Ovary (tissue), 9 donors: ENCODE data around the gene ANO6. TPM values are rescaled to one million over a fixed set of nuclear protein-coding genes. Genes with fewer than 3 reads are reported as not detected.

Experiments
- DNase-seq, 5 donors: peaks; one replicate each; pipeline ENCODE4 v3.0.0-alpha.2; 2019 to 2020
- H3K27ac ChIP-seq, 2 donors: fragments of 200-600 bp; one replicate each; pipeline versions ENCODE4 v1.5.1 to v1.8.0; 2019 to 2022
- H3K27me3 ChIP-seq: fragments of 200-600 bp; one replicate; pipeline ENCODE4 v1.8.0; 2022
- H3K36me3 ChIP-seq: fragments of 200-600 bp; sonication (generic); one replicate; pipeline ENCODE4 v1.5.1; 2019
- H3K4me1 ChIP-seq: one replicate; pipeline ENCODE4 v1.8.1; 2013; ENCODE audit warnings: mild to moderate bottlenecking, moderate library complexity; ENCODE audit not compliant: insufficient read depth
- H3K4me3 ChIP-seq: fragments of 200-600 bp; sonication (generic); one replicate; pipeline ENCODE4 v1.5.1; 2017
- H3K9me3 ChIP-seq, 2 donors: fragments of 200-600 bp in 1 of 2; sonication (generic) in 1 of 2; one replicate each; pipeline versions ENCODE4 v1.5.1 to v1.8.1; 2013 to 2019; ENCODE audit warnings: mild to moderate bottlenecking in 1 of 2, moderate library complexity in 1 of 2
- CTCF ChIP-seq, 3 donors: fragments of 450-650 bp in 2 of 3; fragments of 200-600 bp in 1 of 3; IDR thresholded peaks; one replicate each; pipeline versions ENCODE4 v1.5.1 to v1.8.0; 2016 to 2022; ENCODE audit warnings: antibody characterized with exemption in 3 of 3, mild to moderate bottlenecking in 1 of 3
- EP300 ChIP-seq: sonication (generic); formaldehyde crosslinking; IDR thresholded peaks from one replicate; pipeline ENCODE4 v1.6.1; 2017; ENCODE audit warnings: antibody characterized with exemption
- POLR2A ChIP-seq: fragments of 450-650 bp; IDR thresholded peaks from one replicate; pipeline ENCODE4 v1.6.1; 2017; ENCODE audit warnings: antibody characterized with exemption, mild to moderate bottlenecking, moderate library complexity
- WGBS, 3 donors: extraction: QIAGEN DNeasy Blood & Tissue Kit in 1 of 3; methylation state at CpG; one replicate each; pipeline versions ENCODE4 v1.1.5 to v1.1.7; 2013 to 2017; 5-methylcytosine and 5-hydroxymethylcytosine counted together
- intact Hi-C, 4 donors: fragments of 100-400 bp; cut with DNase I; formaldehyde crosslinking; loops; one replicate each; pipeline versions ENCODE4 v1.11.0 to v1.15.1; 2022 to 2023
- polyA plus RNA-seq, 2 donors: library from polyadenylated mRNA; stranded (reverse); fragments of 200-250 nt in 1 of 2; fragments of 350-450 nt in 1 of 2; fragmentation: Illumina TruSeq in 1 of 2; extraction: RNeasy Lipid Tissue Mini Kit (QIAGEN cat#74804) in 1 of 2; gene quantifications; one replicate each; pipeline ENCODE4 v1.2.3, GENCODE V29; 2013 to 2014
- total RNA-seq, 7 donors: library from RNA; depleted of rRNA in 2 of 7; stranded (reverse); fragments of >200 nt in 2 of 7; fragmentation: NEBNext Ultra II Directional in 3 of 7; extraction: Animal tissue kit (Norgen Biotek cat#: 25700) in 3 of 7; gene quantifications; one replicate each; pipeline versions ENCODE4 v1.1.0 to v1.2.4, GENCODE V29; 2016 to 2023
- donor health status: DM: no; HTN: no; CAD: no; lungs with moderate emphysema.
- donor health status: DM: no; HTN: no; CAD: no.
- donor health status: Bipolar disorder and iron deficiency.
- donor health status: DM: yes; HTN: yes; CAD: no.
- donor health status: DM: no; HTN: no; CAD: no.
- donor health status: DM: yes; HTN: yes; CAD: no.

ANO6 gene
- total and polyA plus RNA-seq, 9 donors, result 38.8 to 88.5 (median 63.2) TPM

GRCh38 chr12:45338272-45338671 lies 122.4 kb downstream of the ANO6 start:
- DNase-seq, result no peak
- H3K9me3 ChIP-seq, result no peaks in the 10 kb centered on the region
- no peak for TF ChIP-seq CTCF (IDR thresholded peaks at IDR 0.05)
- TF ChIP-seq POLR2A, result no peak
- TF ChIP-seq EP300, result no peak
- no peaks in the 10 kb centered on the region for H3K27me3 ChIP-seq
- peaks cover 3% of the 10 kb centered on the region for H3K4me1 ChIP-seq
- H3K4me3 ChIP-seq, result no peak overlapping the region
- WGBS, 3 donors, result 69 to 76% (median 71%) methylated on average over 1 of the region's 1 CpG
- intact Hi-C loops, result no loop called here
- no peaks in the 10 kb centered on the region for H3K36me3 ChIP-seq
- H3K27ac ChIP-seq, result no peak overlapping the region

- no peak for DNase-seq
- no peak for TF ChIP-seq EP300
- no peak for TF ChIP-seq CTCF (IDR thresholded peaks at IDR 0.05)
- no peak for TF ChIP-seq POLR2A
- H3K4me1 ChIP-seq, result peaks cover 3% of the 10 kb centered on the region
- intact Hi-C loops, result no loop called here
- no peak overlapping the region for H3K4me3 ChIP-seq
- no peaks in the 10 kb centered on the region for H3K36me3 ChIP-seq
- no peaks in the 10 kb centered on the region for H3K27me3 ChIP-seq
- H3K9me3 ChIP-seq, result no peaks in the 10 kb centered on the region
- no peak overlapping the region for H3K27ac ChIP-seq
Measured at GRCh38 chr12:45339035-45339434, 123.1 kb downstream of the ANO6 start.

- no peak overlapping the region for H3K27ac ChIP-seq
- no peak for TF ChIP-seq POLR2A
- intact Hi-C loops, result no loop called here
- peaks cover 3% of the 10 kb centered on the region for H3K4me1 ChIP-seq
- 63 to 92% (median 79%) methylated on average over 3 of the region's 3 CpGs for WGBS, 3 donors
- H3K9me3 ChIP-seq, result no peaks in the 10 kb centered on the region
- no peak overlapping the region for H3K4me3 ChIP-seq
- H3K36me3 ChIP-seq, result no peaks in the 10 kb centered on the region
- DNase-seq, result no peak
- no peaks in the 10 kb centered on the region for H3K27me3 ChIP-seq
Measured at GRCh38 chr12:45342171-45342570, 126.3 kb downstream of the ANO6 start.

- no peak overlapping the region for H3K27ac ChIP-seq
- H3K36me3 ChIP-seq, result no peaks in the 10 kb centered on the region
- intact Hi-C loops, result no loop called here
- H3K9me3 ChIP-seq, result no peaks in the 10 kb centered on the region
- WGBS, 3 donors, result 95 to 99% (median 99%) methylated on average over 2 of the region's 2 CpGs
- H3K27me3 ChIP-seq, result no peaks in the 10 kb centered on the region
- H3K4me3 ChIP-seq, result no peak overlapping the region
- DNase-seq, result no peak
- H3K4me1 ChIP-seq, result peaks cover 3% of the 10 kb centered on the region
- TF ChIP-seq EP300 (no peak), POLR2A (no peak), CTCF (IDR thresholded peaks at IDR 0.05) (no peak)
Measured at GRCh38 chr12:45342848-45343247, 127.0 kb downstream of the ANO6 start.

- 97 to 98% (median 98%) methylated on average over 6 of the region's 6 CpGs for WGBS, 3 donors
Measured at GRCh38 chr12:45343269-45344051, 127.6 kb downstream of the ANO6 start.

More at GRCh38 chr12:45343269-45344051, 127.6 kb downstream of the ANO6 start:
- H3K27ac ChIP-seq, result no peak overlapping the region
- no peak for DNase-seq
- peaks cover 3% of the 10 kb centered on the region for H3K4me1 ChIP-seq
- intact Hi-C loops, result no loop called here
- H3K27me3 ChIP-seq, result no peaks in the 10 kb centered on the region
- TF ChIP-seq EP300 (no peak), POLR2A (no peak), CTCF (IDR thresholded peaks at IDR 0.05) (no peak)
- no peaks in the 10 kb centered on the region for H3K9me3 ChIP-seq
- H3K36me3 ChIP-seq, result no peaks in the 10 kb centered on the region
- H3K4me3 ChIP-seq, result no peak overlapping the region
